Measurements from ENCODE around the gene CMIP.
"Not testable (repeated sequence)": the region's sequence is repeated elsewhere in the genome, so short reads cannot be mapped to it uniquely, and the experiment has no call there.

Gene CMIP

GRCh38 chr16:81517629-81518438, 73.2 kb downstream of the CMIP start:
- DNase-seq (ENCODE audit: low spot score) = no peak

GRCh38 chr16:81518439-81518757, 73.8 kb downstream of the CMIP start:
- no peak for DNase-seq (ENCODE audit: low spot score)

- DNase-seq (ENCODE audit: low spot score) = no peak
Measured at GRCh38 chr16:81519301-81520150, 74.9 kb downstream of the CMIP start.

- DNase-seq (ENCODE audit: low spot score) = no peak
Measured at GRCh38 chr16:81520151-81520470, 75.5 kb downstream of the CMIP start.

- DNase-seq (ENCODE audit: low spot score) = no peak
Measured at GRCh38 chr16:81520560-81521135, 76.0 kb downstream of the CMIP start.

- peak; percentile 73 for DNase-seq (ENCODE audit: low spot score)
Measured at GRCh38 chr16:81521141-81521626, 76.6 kb downstream of the CMIP start.

- DNase-seq (ENCODE audit: low spot score) = peak; percentile 11
Measured at GRCh38 chr16:81522108-81522701, 77.6 kb downstream of the CMIP start.

GRCh38 chr16:81522851-81523250, 78.2 kb downstream of the CMIP start:
- not testable (repeated sequence) for DNase-seq (ENCODE audit: low spot score)

GRCh38 chr16:81523387-81524115, 78.9 kb downstream of the CMIP start:
- no peak for DNase-seq (ENCODE audit: low spot score)

- peak; percentile 36 for DNase-seq (ENCODE audit: low spot score)
Measured at GRCh38 chr16:81524382-81524781, 79.8 kb downstream of the CMIP start.

GRCh38 chr16:81524885-81525284, 80.3 kb downstream of the CMIP start:
- DNase-seq (ENCODE audit: low spot score) = not testable (repeated sequence)

GRCh38 chr16:81526199-81526598, 81.6 kb downstream of the CMIP start:
- DNase-seq (ENCODE audit: low spot score) = no peak

- DNase-seq (ENCODE audit: low spot score) = no peak
Measured at GRCh38 chr16:81526935-81527334, 82.3 kb downstream of the CMIP start.

GRCh38 chr16:81527477-81528178, 83.0 kb downstream of the CMIP start:
- DNase-seq (ENCODE audit: low spot score) = no peak

GRCh38 chr16:81528256-81528655, 83.6 kb downstream of the CMIP start:
- no peak for DNase-seq (ENCODE audit: low spot score)

GRCh38 chr16:81530296-81530721, 85.7 kb downstream of the CMIP start:
- no peak for DNase-seq (ENCODE audit: low spot score)

GRCh38 chr16:81530814-81531213, 86.2 kb downstream of the CMIP start:
- DNase-seq (ENCODE audit: low spot score) = no peak

GRCh38 chr16:81531419-81531821, 86.8 kb downstream of the CMIP start:
- DNase-seq (ENCODE audit: low spot score) = no peak

GRCh38 chr16:81532491-81533174, 88.0 kb downstream of the CMIP start:
- no peak for DNase-seq (ENCODE audit: low spot score)

GRCh38 chr16:81533175-81533507, 88.5 kb downstream of the CMIP start:
- no peak for DNase-seq (ENCODE audit: low spot score)
